GM18519 (cell line): ENCODE results near the gene RABGAP1L.
"Not testable (repeated sequence)": the region's sequence is repeated elsewhere in the genome, so short reads cannot be mapped to it uniquely, and the experiment has no call there.

Experiments
- ATAC-seq: cut with Tn5 transposase; IDR thresholded peaks from one replicate; pipeline ENCODE4 v1.9.1; 2021; ENCODE audit warnings: mild to moderate bottlenecking, moderate library complexity; ENCODE audit not compliant: unreplicated experiment, low FRiP score

RABGAP1L gene

DNA sequence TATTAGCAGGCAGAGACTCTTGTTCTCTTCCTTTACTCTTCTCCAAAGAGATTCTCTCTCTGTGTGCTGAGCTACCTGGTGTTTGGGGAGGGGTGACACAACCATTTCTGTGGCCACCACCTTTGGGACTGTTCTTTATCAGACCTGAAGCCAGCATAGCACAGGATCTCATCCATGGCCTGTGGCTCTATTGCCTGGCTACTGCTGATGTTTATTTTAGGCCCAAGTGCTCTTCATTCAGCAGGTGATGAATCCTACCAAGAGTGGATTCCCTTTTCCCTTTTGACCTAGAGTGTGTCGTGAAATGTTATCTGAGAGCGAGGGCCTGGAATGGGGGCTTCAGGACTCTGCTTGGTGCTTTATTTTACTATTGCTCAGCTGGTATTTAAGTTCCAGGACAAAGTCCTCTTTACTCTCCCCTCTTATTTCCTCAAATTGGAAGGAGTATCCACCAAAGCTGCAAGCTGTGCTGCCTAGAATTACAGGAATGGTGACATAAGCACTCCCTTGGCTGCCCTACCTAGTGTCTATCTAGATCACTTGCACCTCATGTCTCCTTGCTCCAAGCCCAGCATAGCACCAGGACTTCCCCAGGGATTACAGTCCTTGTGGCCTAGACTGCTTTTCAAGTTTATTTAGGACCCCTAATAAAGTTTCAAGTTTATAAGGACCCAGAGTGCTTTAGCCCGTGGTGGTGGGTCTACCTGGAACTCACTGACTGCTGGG lies 193.7 kb downstream of the RABGAP1L start:
- no peak for ATAC-seq

DNA sequence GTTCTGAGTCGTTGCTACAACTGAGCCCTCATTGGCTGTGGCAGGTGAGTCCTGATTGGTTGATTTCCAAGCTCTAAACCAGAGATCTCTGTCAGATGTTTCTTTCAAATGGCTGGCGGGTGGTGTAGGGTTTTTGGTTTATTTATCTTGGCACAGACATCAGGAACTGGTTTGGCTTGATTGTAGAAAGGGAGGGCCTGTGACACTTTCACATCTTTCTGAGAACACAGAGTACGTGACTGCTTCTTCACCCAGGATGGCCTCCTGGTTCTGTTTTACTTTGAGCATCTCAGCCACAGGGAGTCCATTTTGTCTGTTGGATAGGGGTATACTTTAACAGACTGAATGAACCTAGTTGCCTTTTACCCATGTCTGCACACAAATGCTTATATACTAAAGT lies 199.0 kb downstream of the RABGAP1L start:
- ATAC-seq: no peak

GRCh38 chr1:174358786-174359453 lies 199.6 kb downstream of the RABGAP1L start:
- no peak for ATAC-seq

DNA sequence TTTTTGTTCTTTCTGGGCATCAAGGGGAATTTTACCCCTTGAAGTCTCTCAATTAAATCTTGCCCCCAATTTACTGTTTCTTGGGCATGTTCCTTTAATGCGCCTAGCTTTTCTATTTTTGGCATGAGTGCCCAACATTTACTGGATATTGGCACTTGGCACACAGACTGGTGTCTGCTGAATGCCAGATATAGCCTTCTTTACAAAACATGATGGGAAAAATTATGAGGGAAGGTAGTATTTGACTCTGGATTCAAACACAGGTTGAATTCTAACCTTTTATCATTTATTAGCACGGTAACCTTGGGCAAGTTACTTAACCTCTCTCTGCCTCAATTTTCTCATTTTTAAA lies 200.1 kb downstream of the RABGAP1L start:
- no peak for ATAC-seq

GRCh38 chr1:174364996-174365736 lies 205.8 kb downstream of the RABGAP1L start:
- no peak for ATAC-seq

DNA sequence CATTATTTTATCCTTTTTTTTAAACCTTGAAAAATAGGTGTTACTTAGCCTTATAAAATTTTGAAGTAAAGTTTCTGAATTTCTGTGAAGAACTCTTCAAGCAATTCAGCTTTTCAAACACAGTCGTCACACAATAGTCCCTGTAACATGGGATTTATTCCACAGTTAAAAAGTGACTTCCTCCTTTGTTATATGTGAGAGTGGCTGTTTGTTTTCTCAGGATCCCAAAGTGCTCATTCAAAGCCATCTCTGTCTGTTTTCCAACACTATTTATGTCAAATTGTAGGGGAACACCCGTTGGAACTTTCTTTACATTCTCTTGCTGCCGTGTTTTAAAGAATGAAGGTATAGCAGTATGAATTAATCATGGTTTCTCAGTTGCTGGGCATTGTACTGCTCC lies 207.6 kb downstream of the RABGAP1L start:
- no peak for ATAC-seq

GRCh38 chr1:174367892-174368291 lies 208.6 kb downstream of the RABGAP1L start:
- no peak for ATAC-seq

- ATAC-seq: no peak
These were observed 216.7 kb downstream of the RABGAP1L start for GRCh38 chr1:174376030-174376429.

DNA sequence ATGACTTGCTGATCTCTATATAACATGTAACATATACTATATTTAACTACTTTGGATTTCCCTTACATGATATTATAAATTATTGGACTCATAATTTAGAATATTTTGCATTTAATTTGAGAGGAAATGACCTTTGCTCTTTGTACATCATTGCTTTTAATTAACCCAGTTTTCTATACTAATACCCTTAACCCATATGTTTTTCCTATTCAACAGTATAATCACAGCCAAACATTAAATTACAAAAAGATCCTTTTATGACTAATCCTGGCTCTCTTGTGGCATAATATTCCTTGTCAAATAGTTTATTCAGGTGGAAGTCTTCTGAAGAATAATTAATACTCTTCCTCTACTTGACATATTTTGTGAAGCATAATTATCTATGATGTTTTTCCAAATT lies 232.4 kb downstream of the RABGAP1L start:
- no peak for ATAC-seq

- no peak for ATAC-seq
These were observed 234.6 kb downstream of the RABGAP1L start for GRCh38 chr1:174393885-174394284.

DNA sequence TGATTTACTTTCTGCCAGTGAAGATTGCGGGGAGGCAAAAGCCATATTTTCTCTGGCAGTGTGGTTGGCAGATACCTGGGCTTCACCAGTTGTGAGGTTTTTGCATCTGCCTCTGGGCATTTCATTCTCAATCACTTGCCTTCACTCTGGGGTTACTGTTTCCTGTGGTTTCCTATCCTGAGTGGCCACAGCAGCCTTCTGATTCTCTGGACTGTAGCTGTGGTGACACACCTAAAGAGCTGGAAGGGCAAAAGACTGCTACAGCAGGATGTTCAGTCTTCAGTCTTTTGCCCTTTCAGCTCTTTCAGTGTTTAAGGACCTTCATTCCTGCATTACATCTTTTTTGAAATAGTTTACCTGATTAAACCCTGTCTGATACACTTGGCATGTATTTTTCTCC lies 237.9 kb downstream of the RABGAP1L start:
- no peak for ATAC-seq

GRCh38 chr1:174398246-174398645 lies 238.9 kb downstream of the RABGAP1L start:
- no peak for ATAC-seq

DNA sequence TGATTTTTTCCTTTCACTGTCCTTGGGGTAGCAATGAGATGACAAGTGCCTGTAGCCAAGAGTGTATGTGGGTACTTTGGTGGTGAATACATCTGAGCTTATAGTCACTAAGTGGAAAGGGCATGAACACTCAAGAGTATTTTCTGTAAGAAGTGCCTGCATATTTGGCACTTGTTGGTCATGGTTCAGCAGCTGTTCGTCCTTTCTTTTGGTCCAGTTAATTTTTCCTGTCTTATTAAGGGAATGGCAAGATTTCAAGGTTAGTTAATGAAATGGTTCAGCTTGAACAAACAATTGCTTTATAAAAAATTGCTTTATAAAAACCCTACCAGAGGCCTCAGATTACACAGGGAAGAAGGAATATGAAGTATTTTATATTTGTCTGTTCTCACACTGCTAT lies 239.9 kb downstream of the RABGAP1L start:
- no peak for ATAC-seq

GRCh38 chr1:174401075-174401474 lies 241.8 kb downstream of the RABGAP1L start:
- ATAC-seq: no peak

- no peak for ATAC-seq
These were observed 245.9 kb downstream of the RABGAP1L start for GRCh38 chr1:174405219-174405618.

- no peak for ATAC-seq
These were observed 247.1 kb downstream of the RABGAP1L start for GRCh38 chr1:174406421-174406820.

- ATAC-seq: no peak
These were observed 248.3 kb downstream of the RABGAP1L start for GRCh38 chr1:174407665-174408064.

GRCh38 chr1:174408146-174408545 lies 248.8 kb downstream of the RABGAP1L start:
- no peak for ATAC-seq

DNA sequence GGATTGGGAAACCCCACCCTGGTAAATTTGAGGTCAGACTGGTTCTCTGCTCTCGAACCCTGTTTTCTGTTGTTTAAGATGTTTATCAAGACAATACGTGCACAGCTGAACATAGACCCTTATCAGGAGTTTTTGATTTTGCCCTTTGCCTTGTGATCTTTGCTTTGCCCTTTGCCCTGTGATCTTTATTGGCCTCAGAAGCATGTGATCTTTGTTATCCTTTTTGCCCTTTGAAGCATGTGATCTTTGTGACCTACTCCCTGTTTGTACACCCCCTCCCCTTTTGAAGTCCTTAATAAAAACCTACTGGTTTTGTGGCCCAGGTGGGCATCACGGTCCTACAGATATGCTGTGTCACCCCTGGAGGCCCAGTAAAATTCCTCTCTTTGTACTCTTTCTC lies 250.5 kb downstream of the RABGAP1L start:
- ATAC-seq: not testable (repeated sequence)

- no peak for ATAC-seq
These were observed 254.3 kb downstream of the RABGAP1L start for GRCh38 chr1:174413632-174414031.

- no peak for ATAC-seq
These were observed 254.9 kb downstream of the RABGAP1L start for GRCh38 chr1:174414203-174414602.

DNA sequence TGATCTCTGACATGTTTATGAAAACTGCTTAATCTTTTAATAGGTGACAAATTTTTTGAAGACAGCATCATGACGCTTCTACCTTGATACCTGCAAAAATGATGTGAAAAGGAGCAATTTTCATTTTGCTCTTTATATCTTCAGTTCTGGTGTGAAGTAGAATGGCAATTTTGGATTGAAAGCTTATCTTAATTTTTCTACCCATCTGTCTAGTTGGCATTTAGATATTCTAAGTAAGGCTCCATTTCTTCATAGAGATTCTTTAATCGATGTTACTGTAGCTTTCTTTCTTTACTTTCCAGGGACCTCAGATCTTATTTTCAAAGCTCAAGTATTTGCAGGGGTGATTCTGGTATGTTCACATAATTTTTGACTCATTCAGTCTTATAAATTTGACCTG lies 256.2 kb downstream of the RABGAP1L start:
- no peak for ATAC-seq
